LoVo (cell line): ENCODE results near the gene SVIP.
A peak's percentile ranks its signal among the peaks of the same experiment; 100 is the strongest.

Source experiments
- DNase-seq: peaks from one replicate; pipeline ENCODE4 v3.0.0-alpha.2; 2016; ENCODE audit warnings: low spot score

The SVIP gene, protein sequence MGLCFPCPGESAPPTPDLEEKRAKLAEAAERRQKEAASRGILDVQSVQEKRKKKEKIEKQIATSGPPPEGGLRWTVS

DNA sequence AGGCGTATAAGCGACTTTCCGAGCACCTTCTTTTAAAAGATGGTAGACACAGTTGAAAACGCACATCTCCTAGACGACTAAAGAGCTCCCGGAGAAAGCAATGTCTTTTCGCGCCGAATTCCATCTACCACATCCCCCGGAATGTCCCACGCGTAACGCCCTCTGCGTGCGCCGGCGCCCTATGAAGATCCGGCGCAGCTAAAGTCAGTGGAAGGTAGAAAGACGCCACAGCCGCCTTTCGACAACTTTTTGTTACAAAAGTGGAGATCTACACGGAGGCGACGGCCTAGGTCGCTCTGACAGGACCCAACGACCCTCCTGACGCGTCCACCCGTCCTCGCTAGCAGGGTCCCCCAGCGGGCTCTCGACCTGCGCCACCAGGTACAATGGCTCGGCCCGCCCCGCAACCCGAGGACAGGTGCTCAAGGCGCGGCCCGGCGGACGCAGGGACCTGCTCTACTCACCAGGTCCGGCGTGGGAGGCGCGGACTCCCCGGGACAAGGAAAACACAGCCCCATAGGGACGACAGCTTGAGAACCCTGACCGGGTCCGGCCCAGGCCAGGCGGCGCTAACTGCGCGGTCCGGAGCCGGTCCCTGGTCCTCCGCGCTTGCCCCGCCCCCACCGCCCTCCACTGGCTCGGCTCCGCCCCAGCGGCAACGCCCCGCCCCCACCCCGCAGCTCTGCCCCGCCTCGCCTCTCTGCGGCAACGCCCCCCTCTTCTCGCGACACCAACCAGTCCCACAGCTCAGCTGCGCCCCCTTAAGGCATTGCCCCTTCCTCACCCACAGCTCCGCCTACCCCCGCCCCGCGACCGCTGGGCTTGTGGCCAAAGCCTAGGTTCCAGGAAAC lies at the start of gene SVIP:
SVIP (minus strand) TSS at position 571 of the 851 bp plus-strand sequence; CDS start at position 518, 53 bp downstream.
- peak; percentile 96 for DNase-seq

DNA sequence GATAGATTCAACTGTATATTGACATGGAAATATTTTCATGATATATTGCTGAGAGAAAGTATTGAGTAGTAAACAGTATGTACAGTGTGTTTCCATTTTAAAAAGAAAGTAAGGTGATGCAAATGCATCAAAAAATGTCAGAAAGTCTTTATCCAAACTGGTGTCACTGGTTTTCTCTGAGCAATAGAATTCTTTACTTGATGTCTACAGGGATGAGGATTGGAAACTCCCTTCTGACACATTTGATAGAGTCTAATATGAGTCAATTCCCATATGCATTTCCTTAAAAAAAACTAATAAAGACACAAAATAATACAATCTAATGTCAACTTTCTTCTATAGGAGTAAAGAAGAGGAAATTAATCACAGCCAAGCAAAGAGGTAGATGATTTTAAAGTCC lies 49.0 kb upstream of the SVIP start:
- no peak for DNase-seq

DNA sequence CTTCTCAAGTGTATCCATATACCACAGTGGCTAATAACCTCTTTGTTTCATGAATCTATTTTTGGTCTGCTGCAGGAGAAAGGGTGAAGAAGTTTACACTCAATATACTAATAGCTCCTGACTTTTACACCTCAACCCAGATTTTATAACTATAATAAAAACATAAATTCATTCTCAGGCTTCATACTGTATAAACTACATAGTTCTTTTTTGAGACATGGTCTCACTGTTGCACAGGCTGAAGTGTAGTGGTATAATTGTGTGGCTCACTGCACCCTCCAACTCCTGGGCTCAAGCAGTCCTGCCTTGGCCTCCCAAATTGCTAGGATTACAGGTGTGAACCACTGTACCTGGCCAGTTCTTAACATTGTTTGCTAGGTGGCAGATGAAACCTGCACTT lies 48.4 kb upstream of the SVIP start:
- no peak for DNase-seq

DNA sequence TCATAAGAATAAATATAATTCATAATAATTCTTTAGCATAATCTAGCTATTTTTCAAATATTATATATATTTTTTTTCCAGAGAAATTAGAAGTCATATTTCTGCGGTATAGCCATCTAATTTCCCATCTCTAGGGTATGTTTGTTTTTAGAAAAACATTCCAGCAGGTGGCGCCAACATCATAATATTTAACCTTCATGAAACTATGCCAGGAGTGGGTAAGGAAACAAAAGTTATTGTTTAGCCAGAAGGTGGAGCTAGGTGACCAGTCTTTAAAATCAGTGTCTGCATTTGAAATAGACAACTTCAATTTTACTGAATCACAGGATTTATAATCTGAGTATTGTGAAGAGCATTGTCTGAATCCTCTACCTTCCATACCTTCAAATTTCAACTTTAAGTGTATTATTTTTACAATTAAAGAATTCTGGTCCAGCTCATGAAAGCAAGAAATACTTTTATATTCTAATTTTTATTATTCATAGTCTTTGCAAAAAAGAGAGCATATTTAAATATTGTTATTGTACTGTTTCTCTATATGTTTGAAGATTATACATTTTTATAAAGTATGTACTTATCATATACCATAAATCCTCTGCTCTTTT lies 46.4 kb upstream of the SVIP start:
- DNase-seq = peak; percentile 82

DNA sequence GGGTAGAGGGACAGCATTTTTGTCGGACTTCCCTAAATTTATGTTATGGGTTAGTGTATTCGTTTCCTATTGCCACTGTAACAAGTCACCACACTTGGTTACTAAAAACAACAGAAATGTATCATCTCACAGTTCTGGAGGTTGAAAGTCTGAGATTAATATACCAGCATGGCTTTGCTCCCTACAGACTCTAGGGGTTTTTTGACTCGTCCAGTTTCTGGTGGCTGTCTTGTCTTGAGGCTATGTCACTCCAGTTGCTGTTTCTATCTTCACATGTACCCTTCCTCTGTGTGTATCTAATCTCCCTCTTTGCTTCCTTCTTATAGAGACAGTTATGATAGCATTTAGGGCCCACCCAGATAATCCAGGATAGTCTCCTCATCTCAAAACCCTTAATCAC lies 39.7 kb upstream of the SVIP start:
- DNase-seq = no peak

DNA sequence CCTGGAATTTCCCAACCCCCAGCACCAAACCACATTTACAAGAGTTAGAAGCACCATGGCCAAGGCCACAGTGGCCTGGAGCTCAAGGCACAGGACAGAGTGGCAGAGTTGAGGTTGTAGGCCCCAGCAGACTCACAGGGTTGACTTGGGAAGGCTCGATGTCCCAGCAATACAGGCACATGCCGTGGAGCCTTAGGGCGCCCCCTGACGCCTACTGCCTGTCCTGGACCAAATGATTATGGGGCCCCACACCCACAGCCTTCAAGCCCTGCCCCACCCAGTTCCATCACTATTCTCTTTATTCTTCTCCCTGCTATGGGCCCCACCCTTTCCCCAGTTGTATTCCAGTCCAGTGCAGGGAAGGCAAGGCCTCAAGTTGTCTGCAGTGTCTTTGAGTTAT lies 30.6 kb upstream of the SVIP start, which contains the start of gene CCDC179:
CCDC179 (minus strand) TSS at position 234 of the 400 bp plus-strand sequence; CDS start at position 181, 53 bp downstream.
- no peak for DNase-seq

DNA sequence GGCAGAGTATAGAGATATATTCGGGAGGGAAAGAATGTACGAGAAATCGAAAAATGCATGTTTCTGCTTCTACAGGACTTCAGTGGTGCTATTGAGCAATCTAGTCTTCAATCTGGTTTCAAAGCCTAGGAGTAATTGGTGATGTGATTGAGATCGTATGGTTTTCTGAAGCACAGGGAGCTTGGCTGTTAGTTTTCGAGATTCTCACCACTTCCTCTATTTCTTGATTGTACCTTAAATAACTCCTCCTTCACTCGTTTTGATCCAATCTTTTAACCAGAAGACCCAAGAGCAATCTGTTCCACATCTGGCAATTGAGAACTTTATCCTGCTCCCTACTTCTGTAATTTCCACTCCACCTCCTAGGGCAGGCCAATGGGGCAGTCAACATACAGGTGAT lies 30.2 kb upstream of the SVIP start:
- no peak for DNase-seq

DNA sequence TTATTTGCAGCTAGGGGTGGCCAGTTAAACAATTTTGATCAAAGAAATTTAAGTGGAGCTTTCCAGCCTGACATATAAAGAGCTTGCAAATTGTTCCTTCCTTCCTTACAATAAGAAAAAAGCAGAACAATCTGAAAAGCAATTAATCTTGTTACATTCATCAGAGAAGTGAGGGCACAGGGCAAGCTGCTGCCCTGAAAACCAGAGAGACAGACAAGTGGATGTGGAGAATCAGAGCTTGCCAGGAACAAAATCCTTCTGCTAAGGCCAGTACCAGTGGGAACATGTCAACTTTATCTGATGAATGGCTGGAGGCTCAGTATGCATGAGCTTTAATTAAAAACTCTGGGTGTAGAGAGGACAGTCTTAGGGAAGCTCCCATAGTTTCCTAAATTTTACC lies 21.9 kb upstream of the SVIP start:
- no peak for DNase-seq

DNA sequence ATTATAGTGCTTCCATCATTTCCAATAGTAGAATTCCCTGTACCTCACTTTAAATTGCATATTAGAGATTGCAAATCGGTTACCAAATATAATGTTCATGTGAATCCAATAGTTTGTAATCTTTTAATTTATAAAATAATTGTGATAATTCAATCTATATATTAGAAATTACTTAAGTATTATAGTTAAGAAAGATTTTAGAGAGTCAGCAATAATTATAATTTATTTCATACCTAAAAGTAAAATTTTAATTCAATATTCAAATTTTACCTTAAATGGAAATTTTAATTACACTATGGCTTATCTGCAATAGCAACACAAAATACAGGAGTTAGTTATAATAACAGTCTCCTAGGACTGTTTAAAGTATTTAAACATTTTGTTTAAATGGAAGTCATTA lies 17.1 kb upstream of the SVIP start:
- DNase-seq = no peak

DNA sequence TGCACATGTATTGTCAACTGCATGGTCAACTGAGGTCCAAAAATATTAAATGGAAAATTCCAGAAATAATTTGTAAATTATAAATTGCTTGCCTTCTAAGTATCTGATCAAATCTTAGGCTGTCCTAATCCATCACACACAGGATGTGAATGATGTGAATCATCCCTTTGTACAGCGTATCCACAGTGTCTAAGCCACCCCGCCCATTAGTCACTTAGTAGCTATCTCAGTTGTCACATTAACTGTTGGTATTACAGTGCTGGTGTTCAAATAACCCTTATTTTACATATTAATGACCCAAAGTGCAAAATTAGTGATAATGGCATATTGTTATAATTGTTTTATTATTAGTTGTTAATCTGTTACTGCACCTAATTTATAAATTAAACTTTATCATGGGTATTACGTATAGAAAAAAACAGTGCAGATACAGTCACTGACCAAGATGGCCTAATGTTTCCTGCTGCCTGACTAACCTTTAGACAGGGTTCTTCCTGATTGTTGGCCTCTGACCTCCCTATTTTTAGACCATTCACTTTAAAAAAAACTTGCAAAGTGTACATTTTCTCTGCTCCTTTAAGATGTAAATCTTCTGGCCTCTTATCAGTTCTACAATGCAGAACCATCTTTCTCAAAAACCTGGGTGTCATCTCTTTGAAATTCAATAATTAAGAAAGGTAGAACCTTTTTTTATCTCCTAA lies 2.9 kb upstream of the SVIP start:
- no peak for DNase-seq

DNA sequence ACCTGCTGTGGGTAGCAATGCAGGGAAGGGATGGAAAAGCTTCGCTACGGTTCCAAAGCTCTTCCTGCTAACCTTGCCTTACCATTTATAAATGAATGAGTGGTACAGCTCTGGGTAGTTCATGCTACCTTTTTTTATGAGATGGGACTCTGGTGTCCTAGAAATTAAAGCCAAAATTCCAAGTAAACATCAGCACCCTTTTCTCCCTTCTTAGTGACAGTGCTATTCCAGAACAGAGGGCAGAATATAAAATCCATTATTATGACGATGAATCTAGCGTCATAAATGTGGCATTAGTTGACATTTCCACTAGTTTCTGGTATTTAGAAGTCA lies 447 bp upstream of the SVIP start:
- DNase-seq = no peak

DNA sequence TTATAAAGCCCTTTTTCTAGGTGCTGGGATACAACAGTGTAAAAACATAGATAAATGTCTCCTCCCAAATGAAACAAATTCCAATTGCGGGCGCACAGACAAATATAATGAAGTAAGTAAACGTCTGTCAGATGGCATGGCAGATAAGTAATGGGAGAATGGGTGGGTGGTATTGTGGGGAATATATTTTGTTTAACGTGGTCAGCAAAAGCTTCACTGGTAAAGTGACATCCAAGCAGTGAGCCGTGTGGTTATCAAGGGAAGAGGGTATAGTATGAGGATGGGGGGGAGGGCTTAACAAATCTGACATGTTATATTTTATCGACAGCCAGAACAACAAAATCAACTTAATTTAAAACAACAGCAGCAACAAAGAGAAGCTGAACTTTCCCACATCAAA lies 1.2 kb downstream of the SVIP start:
- no peak for DNase-seq

DNA sequence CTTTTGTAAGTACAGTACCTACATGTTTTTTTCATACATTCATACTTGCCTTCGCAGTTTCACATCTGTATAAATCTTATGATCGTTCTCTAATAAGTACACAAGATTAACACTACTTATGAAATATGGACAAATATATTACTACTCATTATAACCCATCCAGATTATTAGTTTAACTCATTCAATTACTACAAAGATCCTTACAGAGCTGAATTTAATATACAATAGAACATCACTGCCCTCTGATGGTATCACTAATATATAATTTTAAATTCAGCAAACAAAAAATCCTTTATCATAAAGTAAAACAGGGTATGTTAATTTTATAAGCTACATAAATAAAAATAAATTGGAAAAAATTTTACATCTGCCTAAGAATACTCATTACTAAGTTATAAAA lies 7.4 kb downstream of the SVIP start:
- no peak for DNase-seq

DNA sequence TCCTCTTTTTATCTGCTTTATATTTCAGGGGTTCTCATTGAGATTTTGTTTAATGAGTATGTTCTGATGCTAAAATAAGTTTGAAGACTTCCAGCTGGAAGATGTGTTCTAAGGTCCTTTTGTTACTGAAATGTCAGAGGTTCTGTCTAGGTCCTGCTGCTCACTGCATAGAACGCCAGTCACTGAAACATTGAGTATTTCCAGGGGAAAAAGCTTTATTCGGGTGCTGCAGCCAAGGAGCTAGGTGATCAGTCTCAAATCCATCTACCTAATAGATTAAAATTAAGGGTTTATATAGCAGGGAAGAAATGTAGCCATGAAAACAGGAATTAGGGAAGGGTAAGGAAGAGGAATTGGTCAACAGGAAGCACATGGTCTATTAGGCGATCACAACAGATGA lies 19.7 kb downstream of the SVIP start:
- DNase-seq = no peak

DNA sequence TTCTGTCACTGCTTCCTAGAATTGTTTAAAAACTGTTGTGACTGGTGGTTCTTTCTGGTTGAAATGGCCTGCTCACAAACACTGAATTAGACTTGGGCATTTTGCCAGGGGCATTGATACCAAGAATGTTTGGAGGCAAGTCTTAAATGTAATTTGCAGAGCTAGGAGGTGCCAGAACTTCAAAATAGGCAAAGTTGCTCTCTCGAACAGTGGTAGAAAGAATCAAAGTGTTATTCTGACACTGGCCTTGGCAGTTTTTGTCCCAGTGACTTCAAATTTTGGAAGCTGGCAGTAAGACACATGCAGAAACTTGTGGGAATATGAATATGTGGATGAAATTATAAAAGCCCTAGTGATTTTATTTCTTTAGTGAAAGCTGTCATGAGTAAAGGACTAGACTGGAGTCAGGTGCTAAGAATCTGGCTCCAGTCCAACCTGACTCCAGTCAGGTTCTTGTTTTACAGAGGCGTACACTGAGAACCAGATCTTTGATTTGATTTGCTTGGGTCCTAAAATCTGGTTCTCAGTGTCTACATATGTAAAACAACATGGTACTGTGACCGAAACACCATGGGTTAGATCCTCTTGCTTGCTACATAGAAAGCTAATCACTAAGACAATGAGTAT lies 20.9 kb downstream of the SVIP start:
- no peak for DNase-seq

DNA sequence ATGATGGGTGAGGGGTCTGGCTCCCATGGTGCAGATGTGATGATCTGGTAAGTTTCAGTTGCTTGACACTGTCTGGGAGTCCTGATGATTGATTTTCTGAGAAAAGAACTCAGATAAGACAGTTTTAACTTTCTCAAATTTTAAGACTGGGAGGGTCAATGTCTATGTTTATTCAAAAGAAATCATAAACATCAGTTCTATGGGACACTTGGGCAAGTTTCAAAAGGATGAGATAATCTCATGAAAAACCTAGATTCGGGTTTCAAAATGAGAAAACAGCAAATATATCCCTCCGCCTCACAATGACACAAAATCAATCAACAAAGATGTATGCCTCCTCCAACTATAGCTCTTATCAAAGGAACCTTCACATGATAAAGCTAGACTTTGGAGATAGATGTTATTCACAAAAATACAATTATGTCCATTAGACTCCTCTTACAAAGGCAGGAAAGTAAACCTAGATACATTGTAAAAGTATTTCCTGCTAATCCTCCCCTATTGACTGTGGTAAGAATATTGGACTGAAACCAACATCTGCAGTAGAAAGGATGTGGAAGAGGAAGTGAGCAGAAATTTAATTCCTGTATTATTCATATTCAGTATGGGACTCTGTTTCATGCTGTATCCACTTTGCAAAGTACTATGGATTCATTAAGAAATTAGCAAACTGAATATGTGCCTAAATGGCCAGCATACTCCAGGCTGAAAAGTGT lies 21.6 kb downstream of the SVIP start:
- no peak for DNase-seq

DNA sequence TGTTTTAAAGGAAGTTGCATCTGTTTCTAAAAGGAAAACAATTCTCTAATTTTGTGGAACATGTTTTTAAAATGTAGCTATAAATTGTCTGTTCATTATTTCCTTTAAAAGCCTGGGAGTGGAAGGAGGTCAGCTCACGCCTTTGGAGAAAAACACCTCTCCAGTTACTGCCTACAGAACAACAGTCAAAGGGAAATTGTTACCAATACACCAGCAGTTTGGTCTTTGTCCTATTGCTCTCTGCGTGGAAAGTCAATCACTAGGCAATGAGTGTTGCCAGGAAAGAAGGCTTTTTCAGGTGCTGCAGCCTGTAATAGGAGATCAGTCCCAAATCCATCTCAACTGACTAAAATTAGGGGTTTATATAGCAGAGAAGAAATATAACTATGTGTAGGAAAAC lies 22.2 kb downstream of the SVIP start:
- DNase-seq = no peak

DNA sequence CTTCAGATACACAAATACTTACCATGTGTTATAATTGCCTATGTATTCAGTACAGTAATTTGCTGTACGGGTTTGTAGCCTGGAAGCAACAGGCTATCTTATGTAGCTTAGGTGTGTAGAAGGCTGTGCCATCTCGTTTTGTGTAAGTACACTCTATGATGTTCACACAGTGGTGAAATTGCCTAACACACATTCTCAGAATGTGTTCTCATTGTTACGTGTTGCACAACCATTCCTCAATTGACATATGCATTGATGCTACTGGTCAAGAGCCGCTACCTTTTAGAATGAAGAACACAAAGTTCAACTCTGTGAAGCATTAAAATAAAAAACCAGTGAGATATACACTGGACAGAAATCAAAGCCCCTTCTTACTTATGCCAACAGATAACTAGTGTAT lies 26.7 kb downstream of the SVIP start:
- no peak for DNase-seq

DNA sequence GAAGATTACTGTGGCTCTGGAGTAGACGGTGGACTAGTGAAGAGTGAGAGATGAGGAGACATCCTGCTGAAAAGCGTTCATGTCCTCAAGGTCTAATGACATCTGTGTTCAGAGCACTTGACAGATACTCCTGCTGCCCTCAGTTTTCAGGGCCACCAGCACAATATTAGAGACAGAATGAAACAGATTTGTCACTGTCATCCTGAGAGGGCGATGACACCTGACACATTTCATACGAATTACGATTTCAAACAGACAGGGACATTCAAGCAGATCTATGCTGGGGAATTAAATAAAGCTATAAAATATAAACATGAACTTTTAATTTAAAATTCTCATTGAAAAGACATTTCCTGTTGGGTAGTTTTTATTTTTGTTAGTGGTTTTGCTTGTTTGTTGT lies 29.1 kb downstream of the SVIP start:
- no peak for DNase-seq

DNA sequence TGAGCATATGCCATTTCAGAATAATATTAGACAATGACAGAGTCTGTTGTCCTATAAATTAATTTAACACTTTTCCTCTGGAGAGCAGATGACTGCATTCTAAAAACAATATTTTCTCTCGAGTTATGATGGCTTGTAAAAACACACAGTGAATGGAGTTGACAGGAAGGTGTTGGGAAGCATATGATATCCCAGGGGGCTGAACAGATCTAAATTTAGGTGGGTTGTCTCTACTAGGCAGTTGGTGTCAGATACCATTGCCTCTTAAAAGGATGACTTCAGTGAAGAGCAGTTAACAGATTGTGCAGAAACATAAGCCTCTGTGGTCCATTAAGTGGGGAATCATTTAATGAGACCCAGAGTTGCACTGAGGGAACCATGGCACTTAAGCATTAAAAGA lies 30.7 kb downstream of the SVIP start:
- DNase-seq = no peak

DNA sequence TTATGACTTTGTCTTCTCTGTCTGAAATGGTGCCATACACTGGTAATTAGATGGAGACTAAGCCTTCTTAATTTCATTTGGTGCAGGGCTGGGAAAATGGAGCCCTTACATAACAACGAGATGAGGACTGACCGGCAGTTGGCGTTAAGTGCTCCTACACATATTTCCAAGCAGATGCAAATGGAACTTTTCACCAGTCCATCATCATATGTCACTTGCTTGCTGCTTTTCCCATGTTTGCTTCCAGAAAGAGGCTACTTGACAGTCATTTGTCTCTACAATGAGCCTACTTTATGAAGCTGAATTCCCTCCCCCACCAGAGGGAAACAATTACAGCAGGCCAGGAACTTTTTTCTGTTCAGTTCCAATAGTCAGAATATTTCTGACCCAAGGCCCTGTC lies 32.6 kb downstream of the SVIP start:
- no peak for DNase-seq

DNA sequence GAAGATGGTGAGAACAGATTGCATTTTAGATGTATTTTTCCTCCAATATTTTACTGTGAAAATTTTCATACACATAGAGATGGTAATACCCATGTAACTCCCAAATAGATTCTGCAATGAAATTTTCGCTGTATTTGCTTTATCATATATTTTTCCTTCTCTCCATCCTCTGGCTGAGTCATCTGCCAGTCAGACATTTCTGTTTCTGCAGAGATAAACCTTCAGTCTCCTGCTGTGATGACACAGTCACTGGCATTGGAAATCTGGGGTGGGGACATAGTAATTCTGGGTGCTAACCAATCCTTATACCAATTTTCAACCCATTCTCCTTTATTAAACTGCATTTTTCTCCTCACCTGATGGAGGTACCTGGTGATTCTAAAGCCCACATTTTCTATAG lies 33.7 kb downstream of the SVIP start:
- DNase-seq = no peak
